HG03064 (cell line): ENCODE measurements around the gene APAF1.
"Not testable (repeated sequence)": the region's sequence is repeated elsewhere in the genome, so short reads cannot be mapped to it uniquely, and the experiment has no call there.

Experiments used
- ATAC-seq: cut with Tn5 transposase; IDR thresholded peaks from one replicate; pipeline ENCODE4 v1.9.1; 2021; ENCODE audit warnings: low read depth; ENCODE audit not compliant: unreplicated experiment

Gene APAF1

DNA sequence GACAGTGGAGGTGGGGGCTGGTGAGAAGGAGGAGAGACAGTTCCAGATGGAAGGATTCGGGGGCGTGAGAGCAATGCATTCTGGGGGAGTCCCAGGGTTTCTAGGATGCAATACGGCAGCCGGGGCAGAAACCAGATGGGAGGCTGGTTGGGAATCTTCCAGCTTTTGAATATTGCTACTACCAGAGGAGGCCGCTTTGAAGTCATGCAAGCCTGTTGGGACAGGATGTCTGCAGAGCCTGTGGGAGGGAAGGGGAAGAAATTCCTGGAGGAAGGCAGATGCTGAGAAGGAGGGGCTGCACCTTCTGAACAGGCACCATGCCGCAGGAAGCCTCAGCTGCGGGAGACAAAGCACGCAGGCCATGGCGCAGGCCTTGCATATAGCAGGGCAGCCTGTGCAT lies 105.4 kb downstream of the APAF1 start:
- no peak for ATAC-seq

DNA sequence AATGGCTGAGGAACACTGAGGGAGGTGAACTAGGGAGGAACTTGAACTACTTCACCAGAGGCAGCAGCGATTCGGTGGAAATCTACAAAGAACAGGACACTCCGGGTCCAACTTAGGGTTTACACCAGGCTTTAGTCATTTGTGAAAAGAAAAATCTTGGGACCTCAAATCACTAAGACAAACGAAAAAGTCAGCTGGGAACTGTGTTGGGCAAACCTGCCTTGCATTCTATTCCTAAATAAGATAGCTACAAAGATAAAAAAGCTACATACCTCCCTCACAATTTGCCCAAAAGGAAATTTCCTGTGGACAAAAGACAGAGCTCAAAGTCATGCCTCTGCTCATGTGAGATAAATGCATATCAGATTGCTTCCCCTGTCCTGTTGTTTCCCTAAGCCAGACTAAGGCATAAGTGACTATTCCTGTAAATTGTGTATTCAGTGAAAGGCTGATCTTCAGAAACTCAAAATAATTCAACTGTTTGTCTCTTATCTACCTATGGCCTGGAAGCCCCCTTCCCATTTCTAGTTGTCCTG lies 106.6 kb downstream of the APAF1 start:
- ATAC-seq: no peak

DNA sequence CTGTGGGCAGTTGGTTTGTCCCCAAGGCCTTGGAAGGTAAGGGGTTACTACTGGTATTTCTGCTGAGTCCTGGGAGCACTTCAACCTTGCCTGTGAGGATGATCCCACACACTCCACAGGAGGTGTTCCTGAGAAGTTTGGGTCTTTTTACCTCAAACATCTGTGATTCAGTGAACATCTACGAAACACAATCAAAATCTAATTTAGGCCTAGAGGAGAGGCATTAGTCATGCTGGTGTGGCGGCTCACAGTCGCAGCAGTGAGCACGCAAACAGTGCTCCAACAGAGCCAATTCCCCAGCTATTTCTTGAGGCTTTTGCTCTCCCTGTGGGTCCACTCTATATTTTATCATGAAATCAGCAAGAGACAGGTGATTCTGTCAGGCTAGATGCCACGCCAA lies 107.6 kb downstream of the APAF1 start:
- ATAC-seq: no peak

DNA sequence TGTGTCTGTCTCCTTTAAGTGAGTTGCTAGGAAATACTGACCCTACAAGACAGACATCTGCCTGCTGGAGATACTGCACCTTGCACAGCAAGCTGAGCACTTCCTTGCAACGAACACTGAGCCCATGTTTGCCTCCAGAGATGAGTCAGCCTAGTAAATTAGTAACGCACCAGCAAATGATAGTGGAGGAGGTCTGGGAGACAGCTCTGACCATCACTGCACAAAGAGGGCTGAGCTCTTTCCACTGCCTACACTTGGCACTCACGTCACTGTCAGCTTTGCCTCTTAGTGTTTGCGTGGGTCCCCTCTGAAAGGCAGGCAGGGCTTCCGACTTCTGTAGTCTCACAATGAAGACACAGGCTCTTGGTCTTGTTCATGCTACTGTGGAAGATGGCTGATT lies 109.0 kb downstream of the APAF1 start:
- peak; percentile 99 for ATAC-seq

DNA sequence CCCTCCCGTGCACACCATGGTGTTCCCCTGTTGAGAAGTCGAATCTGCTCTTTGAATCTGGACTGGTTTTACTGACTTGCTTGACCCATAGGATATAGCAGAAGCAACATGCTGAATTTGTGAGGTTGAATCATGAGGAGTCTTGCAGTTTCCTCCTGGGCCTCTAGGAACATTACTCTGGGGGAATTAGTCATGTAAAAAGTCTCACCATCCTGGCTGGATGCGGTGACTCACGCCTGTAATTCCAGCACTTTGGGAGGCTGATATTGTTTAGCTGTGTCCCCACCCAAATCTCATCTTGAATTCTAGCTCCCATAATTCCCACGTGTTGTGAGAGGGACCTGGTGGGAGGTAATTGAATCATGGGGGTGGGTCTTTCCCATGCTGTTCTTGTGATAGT lies 110.8 kb downstream of the APAF1 start:
- ATAC-seq: not testable (repeated sequence)

DNA sequence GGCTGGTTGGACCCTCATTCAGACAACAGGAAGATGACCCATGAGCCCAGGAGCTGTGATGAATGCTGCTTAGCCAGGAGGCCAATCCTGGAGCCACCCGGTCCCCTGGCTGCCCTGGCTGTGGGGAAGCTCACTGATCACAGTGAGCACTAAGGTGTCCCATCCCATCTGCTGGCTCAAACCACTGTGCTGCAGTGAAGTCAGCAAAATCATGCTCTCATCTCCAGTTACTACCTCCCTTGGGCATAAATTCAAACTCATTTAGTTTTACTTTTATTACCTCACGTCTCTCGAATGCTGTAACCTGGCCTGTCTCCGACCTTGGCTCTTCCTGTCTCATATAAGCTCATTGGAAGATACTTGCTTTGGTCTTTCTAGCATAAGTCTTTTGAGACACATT lies 112.4 kb downstream of the APAF1 start:
- no peak for ATAC-seq

DNA sequence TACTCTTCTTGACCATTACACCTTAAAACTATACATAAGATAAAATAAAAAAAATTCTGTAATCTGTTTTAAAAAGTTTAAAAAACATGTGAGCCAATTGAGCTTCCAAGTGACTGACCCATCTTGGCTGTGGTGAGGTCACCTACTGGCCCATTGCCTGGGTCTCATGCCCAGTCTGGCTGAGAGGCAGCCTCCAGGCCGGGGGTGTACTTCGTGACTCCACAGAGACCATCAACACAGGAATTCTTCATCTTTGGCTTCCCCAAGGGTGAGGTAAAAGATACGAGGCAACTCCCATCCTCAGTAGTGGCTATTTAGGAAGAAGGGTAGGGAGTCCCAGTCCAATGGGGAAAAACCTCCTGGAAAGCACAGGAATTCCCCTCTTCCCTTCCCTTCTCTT lies 113.2 kb downstream of the APAF1 start:
- no peak for ATAC-seq

DNA sequence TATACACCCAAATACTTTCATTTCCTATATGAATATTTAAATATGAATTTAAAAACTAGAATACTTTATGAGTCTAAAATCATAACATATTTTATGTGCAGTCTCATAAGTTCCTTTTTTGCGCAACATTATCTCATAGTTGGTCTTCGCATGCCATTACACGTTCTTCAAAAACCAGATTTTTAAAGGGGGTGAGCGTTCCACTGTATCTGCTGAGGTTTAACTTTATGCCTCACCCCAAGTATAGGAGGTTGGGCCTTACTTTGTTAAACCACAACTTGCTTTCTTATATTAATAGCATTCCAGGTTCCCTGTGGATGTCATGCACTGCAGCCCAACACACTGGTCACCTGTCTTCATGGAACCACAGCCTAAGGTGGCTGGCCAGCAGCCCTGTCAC lies 118.6 kb downstream of the APAF1 start:
- ATAC-seq: no peak

DNA sequence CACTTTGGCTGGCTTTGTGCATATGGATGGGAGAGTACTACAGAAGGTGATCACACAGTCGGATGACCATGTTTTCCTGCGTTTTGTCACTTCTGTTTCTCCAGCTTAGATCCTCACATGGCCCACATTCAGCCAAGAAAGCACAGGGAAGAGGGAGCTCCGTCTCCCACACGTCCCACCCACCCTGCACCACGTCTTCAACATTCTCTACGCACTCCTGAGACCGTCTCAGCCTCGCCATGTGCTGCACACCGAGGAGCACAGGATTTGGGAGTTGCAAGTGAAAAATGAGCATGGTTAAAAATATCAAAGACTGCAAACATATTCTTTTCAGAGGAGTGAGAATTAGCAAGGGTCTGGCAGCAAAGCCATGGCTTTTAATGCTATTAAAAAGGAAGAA lies 122.2 kb downstream of the APAF1 start:
- no peak for ATAC-seq

DNA sequence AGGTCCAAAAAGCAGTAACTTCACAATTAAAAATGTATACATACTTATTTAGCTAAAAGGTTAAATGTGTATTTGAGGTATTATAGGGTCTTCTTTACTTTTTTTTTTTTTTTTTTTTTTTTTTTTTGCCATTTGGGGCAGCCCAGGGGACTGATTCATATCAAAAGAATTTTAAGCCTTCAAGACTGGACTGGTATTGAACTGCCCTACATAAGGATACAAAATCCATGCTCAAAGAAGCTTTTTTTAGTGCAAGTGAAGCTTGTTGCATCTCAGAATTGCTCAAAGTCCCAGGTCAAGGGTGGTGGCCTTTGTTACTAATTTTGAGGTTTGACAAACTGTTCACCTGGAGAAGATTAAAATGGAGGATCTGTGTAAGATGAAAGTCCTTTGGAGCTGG lies 124.0 kb downstream of the APAF1 start:
- ATAC-seq: no peak

DNA sequence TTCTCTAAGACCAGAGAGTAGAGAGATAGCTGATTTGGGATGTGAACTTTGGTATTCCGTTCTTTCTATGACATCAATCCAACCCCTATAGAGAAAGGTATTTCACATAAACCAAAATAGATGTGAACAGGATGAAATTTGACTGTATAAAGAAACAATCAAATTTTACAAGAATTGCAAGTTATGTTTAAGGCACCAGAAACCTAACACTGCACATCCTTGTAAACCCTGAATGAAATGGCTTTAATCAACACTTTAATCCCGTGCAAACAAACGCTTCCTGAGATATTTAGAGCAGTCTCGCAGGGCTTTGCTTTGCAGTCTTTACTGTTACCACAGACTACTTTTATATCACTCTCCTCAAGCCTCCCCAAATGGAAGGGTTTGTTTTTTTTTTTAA lies 125.1 kb downstream of the APAF1 start:
- no peak for ATAC-seq

DNA sequence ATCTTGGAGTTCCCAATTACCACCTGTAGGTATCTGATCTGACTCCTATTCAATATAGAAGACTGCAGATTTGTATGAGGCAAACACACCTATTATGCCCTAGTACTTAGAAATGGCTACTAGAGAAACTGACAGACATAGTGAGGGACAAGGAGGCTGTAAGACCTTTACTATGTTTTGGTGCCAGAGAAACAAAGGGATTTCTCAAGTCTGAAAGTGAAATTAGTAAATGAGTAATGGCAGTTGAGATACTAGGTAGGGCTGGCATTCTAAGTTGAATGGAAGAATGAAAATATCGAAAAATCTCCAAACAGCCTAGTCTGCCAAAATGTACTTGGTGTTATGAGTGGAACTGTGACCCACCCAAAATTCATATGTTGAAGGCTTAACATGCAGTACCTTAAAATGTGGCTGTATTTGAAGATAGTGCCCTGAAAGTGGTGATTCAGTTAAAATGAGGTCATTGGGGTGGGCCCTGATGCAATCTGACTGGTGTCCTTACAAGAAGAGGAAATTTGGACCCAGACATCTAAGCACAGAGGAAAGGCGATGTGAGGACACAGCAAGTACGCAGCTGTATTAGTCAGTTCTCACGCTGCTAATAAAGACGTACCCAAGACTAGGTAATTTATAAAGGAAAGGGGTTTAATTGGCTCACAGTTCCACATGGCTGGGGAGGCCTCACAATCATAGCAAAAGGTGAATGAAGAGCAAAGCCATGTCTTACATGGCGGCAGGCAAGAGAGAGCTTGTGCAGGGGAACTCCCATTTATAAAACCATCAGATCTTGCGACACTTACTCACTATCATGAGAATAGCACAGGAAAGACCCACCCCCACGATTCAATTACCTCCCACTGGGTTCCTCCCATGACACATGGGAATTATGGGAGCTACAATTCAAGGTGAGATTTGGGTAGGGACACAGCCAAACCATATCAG lies 127.0 kb downstream of the APAF1 start:
- no peak for ATAC-seq

DNA sequence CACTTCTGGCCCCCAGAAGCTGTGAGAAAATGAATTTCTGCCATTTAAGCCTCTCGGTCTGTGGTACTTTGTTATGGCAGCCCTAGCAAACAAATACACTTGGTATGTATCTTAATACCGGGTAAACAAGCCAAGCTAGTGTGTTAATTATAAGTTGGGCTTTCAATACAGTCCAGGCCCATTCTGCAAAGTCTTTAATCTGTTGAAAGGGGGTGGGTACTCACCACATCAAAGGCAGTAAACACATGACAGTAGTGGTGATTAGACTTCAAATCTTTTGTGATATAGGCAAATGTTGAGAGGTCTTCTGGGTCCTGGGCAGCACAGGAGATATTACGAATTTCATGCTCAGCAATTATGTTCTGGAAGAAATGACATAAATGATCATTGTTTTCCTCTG lies 127.7 kb downstream of the APAF1 start:
- ATAC-seq: no peak

DNA sequence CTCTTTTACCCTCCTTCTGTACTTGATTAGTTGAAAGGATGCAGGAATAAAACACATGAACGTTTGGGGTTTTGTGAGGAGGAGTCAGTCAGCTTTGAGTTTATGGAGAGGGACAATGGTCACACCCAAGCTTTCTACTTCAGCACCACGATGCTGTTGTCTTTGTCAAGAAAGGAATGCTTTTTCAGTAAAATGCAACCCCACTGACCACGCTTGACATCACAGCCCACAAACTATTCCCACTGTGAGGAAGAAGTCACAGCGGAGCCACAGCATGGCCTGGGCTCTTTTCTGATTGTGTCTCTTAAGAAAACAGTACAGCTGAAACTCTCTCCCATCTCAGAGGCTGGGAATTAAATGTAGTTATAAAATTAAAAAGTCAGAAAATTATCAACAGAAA lies 135.2 kb downstream of the APAF1 start:
- ATAC-seq: no peak

DNA sequence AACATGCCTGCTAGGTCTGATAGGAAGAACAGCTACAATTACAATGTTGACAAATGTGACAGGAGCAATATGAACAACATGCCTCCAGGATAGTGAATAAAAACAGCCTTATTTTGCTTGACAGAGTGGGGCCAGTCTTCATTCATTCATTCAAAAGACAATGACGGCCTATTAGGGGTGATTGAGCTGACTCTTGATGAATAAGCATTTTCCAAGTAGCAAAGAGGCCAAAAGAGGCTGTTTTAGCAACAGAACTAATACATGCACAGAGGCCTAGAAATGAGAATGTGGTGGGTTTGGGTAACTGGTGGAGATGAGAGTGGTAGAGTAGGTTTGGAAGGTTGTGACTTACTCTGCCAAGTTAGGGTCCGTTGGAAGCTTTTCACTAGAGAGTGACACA lies 138.3 kb downstream of the APAF1 start:
- ATAC-seq: no peak
